Astrocyte of the spinal cord (primary cell): ENCODE data around the gene FFAR3.
"Not testable (repeated sequence)": the region's sequence is repeated elsewhere in the genome, so short reads cannot be mapped to it uniquely, and the experiment has no call there.

ENCODE experiments used
- DNase-seq: peaks from one replicate; pipeline ENCODE4 v3.0.0; 2011; ENCODE audit warnings: low read depth, low spot score
- H3K4me3 ChIP-seq: 2 replicates; pipeline ENCODE4 v1.5.1; 2011; ENCODE audit warnings: low read depth, mild to moderate bottlenecking, low read length, moderate library complexity
- CTCF ChIP-seq: IDR thresholded peaks from 2 replicates; pipeline ENCODE4 v1.5.1; 2012; ENCODE audit warnings: low read depth, mild to moderate bottlenecking, low read length, inconsistent platforms
- in situ Hi-C: cut with HindIII; loops from 2 replicates; pipeline ENCODE4 v1.10.0; 2017; ENCODE audit warnings: low sequenced_read_pairs

The FFAR3 gene

GRCh38 chr19:35373492-35373891 is 15.2 kb downstream of the FFAR3 start:
- in situ Hi-C loops: no loop called here
- TF ChIP-seq CTCF: no peak
- no peak overlapping the region for H3K4me3 ChIP-seq

GRCh38 chr19:35374031-35374430 is 15.8 kb downstream of the FFAR3 start:
- H3K4me3 ChIP-seq, in situ Hi-C loops, DNase-seq: not testable (repeated sequence)

More at GRCh38 chr19:35373492-35373891, 15.2 kb downstream of the FFAR3 start:
- DNase-seq: no peak

- H3K4me3 ChIP-seq: no peak overlapping the region
- DNase-seq: no peak
- in situ Hi-C loops: no loop called here
- TF ChIP-seq CTCF: no peak
Measured at GRCh38 chr19:35375505-35376307, 17.4 kb downstream of the FFAR3 start.

GRCh38 chr19:35377656-35378055 is 19.4 kb downstream of the FFAR3 start:
- in situ Hi-C loops: no loop called here
- TF ChIP-seq CTCF: no peak
- no peak for DNase-seq
- H3K4me3 ChIP-seq: no peak overlapping the region

GRCh38 chr19:35378356-35378755 is 20.1 kb downstream of the FFAR3 start:
- H3K4me3 ChIP-seq: no peak overlapping the region
- in situ Hi-C loops: no loop called here
- no peak for TF ChIP-seq CTCF
- no peak for DNase-seq

- DNase-seq, H3K4me3 ChIP-seq, in situ Hi-C loops: not testable (repeated sequence)
Measured at GRCh38 chr19:35379545-35379944, 21.3 kb downstream of the FFAR3 start.

GRCh38 chr19:35379992-35380391 is 21.7 kb downstream of the FFAR3 start:
- DNase-seq: no peak
- no peak for TF ChIP-seq CTCF
- in situ Hi-C loops: no loop called here

More at GRCh38 chr19:35379992-35380391, 21.7 kb downstream of the FFAR3 start:
- H3K4me3 ChIP-seq: no peak overlapping the region
